GM21367 (cell line): ENCODE results near the gene INHA.

Source experiments
- ATAC-seq: cut with Tn5 transposase; IDR thresholded peaks from one replicate; pipeline ENCODE4 v1.9.1; 2021; ENCODE audit not compliant: unreplicated experiment

Gene INHA

DNA sequence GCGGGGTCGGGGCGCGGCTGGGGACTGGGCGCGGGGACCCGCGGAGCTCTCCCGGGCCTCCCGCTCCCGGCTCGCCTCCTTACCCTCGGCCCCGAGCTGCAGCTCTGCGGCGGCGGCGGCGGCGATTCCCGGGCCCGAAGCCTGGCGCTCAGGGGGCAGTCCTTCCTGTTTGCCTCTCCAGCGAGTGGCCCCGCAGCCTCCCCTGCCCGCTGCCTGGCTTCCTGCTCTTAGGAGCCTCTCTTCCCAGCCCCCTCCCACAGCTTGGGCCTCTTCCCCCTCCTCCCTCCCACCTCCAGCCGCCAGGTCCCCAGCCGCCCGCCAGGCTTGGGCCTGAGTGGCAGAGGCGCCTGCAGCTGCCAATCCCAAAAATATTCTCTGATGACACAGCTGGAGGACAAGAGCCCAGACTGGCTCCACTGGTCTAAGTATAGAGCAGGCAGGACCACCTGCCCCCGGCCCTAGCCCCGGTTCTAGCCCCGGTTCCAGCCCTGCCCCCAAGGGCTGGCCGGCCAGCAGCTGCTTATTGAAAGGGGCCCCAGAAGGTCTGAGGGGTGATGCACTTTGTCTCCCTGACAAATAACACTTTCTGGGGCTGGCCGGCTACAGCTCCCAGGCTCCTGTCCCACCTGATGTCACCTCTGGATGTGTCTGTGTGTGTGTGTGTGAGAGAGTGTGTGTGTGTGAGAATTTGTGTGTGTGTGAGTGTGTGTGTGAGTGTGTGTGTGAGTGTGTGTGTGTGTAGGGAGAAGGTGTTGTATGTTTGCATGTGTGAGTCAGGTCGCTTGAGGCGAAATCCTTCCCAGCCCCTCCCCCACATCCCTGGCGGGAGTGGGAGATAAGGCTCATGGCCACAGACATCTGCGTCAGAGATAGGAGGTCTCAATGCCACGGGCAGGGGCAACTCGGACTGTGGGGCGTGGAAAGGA is 536 bp upstream of the INHA start, which contains the start of gene OBSL1:
Gene OBSL1 (minus strand): TSS at position 229 of the 926 bp plus-strand sequence. CDS start 307 bp downstream, outside the sequence.
- ATAC-seq = no peak

DNA sequence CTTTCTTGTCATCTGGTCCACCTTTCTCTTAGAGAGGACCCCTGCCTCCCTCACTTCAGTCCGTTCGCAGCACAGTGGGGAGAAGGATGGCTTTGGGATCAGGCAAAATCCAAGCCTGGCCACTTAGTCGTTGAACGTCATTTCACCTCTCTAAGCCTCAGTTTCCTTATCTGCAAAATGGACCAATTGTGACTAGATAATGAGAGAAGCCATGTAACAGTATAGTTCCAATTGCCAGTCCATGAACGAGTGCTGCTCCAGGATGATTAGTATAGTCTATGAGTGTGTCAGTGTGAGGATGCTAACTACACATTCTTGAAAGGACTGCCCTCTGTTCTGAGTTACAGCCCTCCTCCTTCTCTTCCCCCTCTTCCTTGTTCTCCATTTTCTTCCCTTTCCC is 1.1 kb downstream of the INHA start:
- ATAC-seq = no peak

DNA sequence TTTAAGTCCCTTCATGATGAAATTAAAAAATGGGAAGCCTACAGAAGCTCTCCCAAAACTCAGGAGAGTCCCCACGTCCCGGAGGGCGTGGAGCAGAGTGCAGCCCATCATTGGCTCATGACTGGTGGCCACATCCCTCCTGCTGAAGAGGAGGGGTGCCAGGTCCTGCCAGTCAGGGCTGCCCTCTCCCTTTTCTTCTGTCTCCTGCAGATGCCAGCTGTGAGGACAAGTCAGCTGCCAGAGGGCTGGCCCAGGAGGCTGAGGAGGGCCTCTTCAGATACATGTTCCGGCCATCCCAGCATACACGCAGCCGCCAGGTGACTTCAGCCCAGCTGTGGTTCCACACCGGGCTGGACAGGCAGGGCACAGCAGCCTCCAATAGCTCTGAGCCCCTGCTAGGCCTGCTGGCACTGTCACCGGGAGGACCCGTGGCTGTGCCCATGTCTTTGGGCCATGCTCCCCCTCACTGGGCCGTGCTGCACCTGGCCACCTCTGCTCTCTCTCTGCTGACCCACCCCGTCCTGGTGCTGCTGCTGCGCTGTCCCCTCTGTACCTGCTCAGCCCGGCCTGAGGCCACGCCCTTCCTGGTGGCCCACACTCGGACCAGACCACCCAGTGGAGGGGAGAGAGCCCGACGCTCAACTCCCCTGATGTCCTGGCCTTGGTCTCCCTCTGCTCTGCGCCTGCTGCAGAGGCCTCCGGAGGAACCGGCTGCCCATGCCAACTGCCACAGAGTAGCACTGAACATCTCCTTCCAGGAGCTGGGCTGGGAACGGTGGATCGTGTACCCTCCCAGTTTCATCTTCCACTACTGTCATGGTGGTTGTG is 2.6 kb downstream of the INHA start:
- no peak for ATAC-seq

DNA sequence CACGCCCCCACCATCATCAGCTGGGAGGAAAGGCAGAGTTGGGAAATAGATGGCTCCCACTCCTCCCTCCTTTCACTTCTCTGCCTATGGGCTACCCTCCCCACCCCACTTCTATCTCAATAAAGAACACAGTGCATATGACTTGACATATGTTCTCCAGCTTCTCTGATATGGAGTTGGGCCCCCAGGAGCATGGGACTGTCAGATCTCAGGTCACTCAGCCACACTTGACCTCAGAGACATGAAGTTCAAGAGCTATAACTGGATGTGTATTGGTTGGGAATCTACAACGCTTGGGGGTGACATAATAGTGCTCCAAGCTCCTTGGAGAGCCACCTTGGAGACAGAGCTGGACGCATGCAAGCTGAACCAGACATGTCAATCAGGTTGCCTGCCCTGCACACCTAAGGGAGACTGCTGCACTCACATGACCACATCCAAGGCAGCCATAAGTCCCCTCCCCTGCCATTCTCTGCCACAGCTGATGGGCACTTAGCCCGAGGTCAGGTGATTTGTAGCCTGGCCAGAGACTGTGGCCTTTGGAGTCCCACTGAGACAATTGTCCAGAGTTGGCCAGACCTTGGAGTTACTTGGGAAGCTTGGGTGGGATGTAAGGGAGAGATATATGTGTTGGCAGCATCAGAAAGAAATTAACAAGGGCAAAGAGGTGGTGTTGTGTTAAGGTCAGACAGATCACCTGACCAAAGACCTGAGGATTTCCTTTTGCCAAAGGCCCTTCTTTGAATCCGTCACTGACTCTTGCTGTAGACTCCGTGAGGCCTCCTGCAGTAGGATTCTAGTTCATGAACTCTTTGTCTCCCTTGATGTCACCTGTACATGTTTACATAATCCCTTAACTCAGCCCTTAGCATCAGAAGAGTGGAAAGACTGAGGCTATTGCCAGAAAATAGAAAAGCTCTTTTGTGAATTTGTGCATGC is 3.7 kb downstream of the INHA start:
- no peak for ATAC-seq

DNA sequence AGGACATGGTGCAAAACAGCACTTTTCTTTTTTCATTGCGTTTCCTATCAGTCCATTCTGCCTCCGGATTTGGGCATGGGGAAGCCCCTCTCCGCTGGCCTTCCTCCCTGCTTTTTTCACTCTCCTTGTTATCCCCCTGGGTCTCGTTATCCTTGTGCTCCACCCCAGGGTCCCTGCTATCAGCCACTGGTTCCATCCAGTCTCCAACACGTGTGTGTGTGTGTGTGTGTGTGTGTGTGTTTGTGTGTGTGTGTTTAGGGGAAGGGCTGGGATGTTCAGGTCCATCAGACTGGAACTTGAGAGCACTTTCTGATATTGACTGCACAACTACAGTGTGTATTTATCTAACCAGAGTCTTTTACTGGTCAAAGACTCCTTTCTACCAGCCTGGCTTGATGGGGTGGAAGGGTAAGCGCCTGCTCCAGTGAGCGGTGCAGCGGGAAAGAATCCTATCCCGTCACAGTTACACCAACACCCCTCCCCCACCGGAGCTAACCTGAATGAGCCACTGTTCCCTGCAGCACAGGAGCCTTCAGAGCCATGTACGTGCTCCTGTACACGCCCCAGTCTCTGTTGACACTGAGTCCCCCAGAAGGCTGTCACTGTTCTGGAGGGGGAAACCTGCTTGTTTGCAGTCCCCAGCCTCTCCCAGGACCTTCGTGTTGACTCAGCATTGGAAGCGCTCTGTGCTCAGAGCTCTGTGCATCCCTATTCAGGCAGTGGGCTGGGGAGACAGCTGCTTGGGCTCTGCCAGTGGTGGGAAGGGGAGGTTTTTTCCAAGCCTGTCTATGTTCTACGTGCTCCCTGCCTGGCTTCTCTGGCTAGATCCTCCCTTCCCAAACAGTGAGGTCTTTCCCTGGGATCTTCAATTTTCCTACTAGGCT is 4.6 kb downstream of the INHA start:
- no peak for ATAC-seq

DNA sequence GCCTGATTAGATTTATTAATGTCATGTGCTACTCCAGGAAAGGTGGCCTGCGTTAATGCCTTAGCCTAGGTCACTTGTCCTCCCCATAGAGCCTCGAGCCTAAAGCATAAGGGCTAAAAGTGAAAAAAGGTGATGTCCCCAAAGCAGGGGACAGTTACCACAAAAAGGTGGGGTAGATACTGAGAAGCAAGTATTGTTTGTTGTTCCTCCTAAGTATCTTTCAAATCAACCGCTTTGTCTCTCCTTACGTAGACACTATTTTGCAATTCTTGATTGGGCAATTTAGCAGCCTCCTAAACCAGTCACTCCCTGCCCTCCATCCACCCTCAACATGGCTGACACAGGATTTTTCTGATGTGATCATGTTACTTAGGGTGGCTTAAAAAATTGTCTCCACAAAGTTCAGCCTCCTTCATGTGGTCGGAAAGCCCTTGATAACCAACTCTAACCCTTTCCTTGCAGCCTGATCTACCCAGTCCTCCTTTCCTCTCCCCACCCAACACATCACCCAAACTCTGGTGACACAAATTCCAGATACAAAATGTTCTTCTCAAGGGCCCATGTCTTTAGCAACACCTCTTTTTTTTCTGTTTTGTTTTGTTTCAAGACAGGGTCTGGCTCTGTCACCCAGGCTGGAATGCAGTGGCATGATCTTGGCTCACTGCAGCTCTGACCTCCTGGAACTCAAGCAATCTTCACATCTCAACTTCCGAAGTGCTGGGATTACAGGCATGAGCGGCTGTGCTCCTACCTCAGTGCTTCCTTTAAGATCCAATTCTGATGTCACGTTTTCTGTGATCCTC is 6.9 kb downstream of the INHA start:
- no peak for ATAC-seq

DNA sequence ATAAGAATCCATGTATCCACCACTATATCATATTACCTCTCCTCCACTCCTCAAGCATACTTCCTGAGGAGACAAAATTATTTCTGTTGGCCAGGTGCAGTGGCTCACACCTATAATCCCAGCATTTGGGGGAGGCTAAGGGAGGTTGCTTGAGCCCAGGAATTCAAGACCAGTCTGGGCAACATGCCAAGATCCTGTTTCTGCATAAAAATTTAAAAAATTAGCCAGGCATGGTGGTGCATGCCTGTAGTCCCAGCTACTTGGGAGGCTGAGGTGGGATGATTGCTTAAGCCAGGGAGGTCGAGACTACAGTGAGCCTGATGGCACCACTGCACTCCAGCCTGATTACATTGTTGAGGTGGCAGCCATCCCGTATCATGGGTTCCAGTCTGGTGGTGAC is 9.2 kb downstream of the INHA start:
- ATAC-seq = no peak

DNA sequence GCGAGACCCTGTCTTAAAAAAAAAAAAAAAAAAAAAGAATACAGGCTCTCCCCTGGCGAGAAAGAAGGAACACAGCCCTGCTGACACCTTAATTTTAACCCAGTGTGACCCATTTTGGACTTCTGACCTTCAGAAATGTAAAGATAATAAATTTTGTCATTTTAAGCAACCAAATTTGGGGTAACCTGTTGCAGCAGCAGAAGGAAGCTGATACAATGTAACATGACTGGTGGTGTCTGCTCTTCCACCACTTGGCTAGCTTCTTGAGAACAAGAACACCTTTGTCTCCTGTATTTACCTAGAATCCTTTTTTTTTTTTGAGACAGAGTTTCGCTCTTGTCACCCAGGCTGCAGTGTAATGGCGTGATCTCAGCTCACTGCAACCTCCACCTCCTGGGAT is 19.0 kb downstream of the INHA start:
- no peak for ATAC-seq

DNA sequence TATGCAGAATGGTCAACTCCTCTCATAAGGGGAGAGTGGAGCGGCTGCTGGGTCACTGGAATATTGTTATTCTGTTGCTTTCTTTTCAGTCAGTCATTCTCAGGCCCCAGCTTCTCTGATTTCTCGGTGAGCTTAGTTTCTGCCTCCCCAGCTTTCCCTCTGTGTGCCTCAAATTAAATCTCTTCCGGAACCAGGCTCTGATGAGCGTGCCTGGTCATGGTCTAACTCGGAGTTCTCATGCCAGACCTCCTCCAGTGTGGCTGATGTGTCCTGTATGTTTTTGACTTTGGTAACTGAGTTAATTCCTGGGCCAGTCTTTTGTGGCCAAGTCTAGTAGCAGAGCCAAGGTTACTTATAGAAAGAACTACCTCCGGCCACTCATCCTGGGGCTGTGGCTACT is 20.6 kb downstream of the INHA start:
- no peak for ATAC-seq

DNA sequence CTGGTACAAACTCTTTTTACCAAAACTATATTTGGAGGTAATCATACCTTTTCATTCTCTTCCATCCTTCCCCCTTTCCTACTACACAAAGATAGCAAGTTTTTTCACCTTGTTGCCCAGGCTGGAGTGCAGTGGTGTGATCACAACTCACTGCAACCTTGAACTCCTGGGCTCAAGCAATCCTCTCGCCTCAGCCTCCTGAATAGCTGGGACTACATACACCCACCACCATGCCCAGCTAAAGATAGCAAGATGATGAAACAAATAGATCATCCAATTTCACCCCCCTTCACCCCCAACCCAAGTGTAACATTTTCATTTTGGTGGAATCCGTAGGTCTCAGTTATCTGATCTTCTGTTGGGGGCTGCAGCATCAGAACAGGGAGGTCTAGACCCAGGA is 21.0 kb downstream of the INHA start:
- no peak for ATAC-seq

DNA sequence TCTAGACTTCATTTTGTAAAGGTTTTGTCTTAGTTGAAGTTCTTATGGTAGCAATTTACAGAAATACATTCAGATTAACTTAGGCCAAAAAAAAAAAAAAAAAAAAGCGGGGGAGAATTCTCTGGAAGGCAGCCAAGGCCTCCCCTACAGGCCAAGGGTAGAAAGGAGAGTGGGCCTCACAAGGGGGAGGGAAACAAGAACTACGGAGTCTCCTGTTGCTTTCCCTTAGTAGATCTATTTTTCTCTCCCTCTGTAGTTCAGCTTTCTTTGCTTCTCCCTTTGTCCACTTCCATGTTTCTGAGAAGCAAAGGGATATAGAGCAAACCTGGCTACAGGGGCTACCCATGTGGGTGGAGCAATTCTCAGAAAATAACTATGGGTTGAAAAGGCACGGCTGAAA is 23.1 kb downstream of the INHA start:
- ATAC-seq = no peak

DNA sequence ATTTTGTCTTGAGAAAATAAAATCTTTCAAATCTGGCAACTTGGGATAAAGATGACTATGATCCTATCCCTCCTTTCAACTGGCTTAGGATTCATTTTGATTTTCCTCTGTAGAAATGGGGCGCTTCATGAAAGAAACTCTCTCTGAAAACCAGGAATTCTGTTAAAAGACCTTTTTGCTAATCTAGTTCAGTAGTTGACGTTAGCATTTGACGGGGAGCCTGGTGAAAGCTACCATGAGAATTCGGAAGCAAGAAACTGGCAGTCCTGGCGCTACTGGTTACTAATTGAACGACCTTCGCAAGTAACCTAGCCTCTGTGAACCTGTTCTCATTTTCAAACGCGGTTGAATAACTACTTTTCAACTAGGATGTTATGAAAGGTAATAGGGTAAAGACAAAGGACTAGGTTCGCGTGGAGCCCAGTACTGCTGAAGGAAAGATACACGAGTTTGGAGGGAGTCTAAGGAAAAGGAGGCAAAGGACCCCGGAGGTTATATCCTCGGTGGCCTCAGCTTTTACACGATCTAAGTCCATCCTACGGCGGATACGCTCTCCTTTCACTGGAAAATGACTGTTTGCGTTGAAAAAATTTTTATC is 24.9 kb downstream of the INHA start:
- peak; percentile 0 for ATAC-seq

DNA sequence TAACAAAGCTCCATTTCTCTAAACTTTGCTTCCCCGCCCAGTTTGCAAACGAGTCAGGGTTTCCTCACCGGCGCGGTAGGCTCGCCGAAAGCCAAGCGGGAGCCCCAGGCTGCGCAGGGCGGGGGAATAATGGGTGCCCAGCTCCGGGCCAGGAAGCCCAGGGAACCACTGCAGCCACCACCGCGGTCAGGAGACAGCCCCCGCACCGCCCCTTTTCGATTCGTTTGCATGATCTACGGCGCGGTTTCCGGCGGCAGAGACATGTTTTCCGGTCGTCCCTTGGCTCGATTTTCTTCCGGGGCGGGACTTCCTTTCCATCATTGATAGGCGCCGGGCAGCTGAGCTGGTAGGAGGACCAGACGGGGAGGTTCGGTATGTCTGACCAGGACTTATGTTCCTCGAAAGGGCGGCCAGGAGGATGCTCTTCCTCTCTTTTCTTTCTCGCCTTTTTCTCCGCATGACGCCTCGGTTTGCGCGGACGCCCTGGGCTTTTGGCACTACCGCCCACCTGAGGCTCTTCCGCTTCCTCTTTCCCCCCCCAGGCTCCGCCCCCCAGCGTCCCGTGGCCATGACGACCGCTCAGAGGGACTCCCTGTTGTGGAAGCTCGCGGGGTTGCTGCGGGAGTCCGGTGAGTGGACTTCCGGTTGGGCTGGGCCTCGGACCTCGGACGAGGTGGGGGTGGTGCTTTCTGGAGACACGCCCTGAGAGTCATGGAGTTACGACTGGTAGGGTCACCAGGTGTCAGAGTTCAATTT is 25.6 kb downstream of the INHA start, which contains the start of gene STK11IP:
Gene STK11IP (plus strand): TSS at position 306 of the 756 bp plus-strand sequence. CDS start 263 bp downstream, at position 569.
- peak; percentile 86 for ATAC-seq

DNA sequence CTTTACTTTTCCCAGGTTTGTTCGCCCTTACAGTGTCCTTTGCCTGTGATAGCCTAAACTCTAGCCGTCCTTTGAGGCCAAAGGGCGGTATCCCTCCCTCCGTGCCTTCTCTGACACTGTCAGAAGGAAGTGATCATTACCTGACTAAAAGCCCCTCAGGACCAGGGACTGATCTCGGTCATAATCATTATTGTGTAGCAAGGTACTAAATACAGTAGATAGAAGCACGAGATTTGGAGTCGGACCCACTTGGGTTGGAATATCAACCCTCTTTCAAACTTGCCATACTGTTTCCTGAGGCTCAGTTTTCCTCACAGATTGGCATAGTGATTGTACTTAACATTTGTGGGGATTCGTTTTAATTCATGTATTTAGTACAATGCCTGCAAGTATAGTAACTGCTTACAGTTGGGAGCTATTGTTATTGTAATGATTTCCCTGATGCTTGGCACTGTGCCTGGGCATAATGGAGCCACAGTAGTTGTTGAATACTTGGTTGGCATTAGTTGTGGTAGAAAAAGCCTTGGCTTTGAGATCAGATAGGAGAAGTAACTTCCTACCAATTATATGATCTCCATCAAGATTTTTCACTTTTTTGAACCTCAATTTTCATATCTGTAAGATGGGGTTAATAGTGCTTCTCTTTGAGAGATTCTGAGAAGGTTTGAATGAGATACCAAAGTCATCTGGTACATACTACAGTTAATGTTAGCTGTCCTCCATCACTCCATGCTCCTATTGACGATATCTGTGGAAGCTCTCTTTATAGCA is 26.4 kb downstream of the INHA start:
- ATAC-seq = no peak

DNA sequence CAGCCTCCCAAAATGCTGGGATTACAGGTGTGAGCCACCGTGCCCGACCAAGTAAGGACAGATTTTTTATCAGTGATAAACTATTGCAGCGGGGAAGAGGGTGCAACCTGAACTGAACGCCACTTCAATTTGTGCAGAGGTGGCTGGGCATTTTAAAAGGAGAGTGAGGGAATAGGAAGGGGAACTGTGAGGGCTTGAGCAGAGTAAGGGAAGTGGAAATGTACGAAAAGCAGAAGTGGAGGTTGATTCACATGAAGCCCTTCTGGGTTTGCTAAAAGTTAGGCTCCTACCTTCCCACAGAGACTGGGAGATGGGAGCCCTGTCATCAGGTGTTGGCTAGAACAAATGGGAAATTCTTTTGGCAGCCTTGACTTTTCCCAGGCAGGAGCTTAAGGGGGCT is 31.7 kb downstream of the INHA start:
- no peak for ATAC-seq

DNA sequence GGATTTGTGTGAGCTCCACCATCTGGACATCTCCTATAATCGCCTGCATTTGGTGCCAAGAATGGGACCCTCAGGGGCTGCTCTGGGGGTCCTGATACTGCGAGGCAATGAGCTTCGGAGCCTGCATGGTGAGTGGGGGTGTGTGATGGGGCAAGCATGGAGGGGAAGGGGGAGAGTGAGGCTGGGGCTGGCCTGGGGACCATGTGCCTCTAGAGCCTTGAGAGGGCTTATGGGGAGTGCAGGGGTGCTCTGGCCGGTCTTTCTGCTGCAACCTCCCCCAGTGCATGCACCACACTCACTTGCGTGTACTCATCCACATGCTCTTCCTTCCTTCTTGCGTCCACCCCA is 33.5 kb downstream of the INHA start:
- ATAC-seq = no peak

DNA sequence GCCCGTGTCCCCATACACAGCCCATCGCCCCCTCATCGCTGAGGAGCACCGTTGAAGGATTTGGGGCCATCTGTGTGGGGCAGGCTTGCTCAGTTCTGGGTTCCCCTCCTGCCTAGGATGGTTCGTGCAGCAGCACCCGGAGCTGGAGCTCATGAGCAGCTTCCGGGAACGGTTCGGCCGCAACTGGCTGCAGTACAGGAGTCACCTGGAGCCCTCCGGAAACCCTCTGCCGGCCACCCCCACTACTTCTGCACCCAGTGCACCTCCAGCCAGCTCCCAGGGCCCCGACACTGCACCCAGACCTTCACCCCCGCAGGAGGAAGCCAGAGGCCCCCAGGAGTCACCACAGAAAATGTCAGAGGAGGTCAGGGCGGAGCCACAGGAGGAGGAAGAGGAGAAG is 35.8 kb downstream of the INHA start:
- ATAC-seq = no peak
